Stimulated activated CD4-positive, alpha-beta T cell treated with anti-CD3 and anti-CD28 coated beads, TNF-alpha, amount 100 ng/mL, for 24 hours (primary cell): ENCODE data around the gene C20orf202.

ENCODE experiments used
- DNase-seq, 3 experiments: peaks; one replicate each; pipeline ENCODE4 v3.0.0-alpha.2; 2020; ENCODE audit warnings: low read depth in 3 of 3

Gene C20orf202

GRCh38 chr20:1184638-1185315, 18.5 kb upstream of the C20orf202 start, which contains the start of gene TMEM74B:
Gene TMEM74B, minus strand, starts transcription at chr20:1184981. Its CDS starts 1,180 bp downstream, at chr20:1183801.
- no peak for DNase-seq

GRCh38 chr20:1185316-1185741, 17.9 kb upstream of the C20orf202 start:
- peak in 1 of 3 experiments; percentile 8 for DNase-seq

- DNase-seq, result peak; percentile 5 to 55 (median 15)
Measured at GRCh38 chr20:1185790-1186334, 17.4 kb upstream of the C20orf202 start.

GRCh38 chr20:1186367-1186991, 16.8 kb upstream of the C20orf202 start:
- no peak for DNase-seq

GRCh38 chr20:1187605-1188171, 15.6 kb upstream of the C20orf202 start:
- DNase-seq, result no peak

GRCh38 chr20:1188347-1188746, 14.9 kb upstream of the C20orf202 start:
- no peak for DNase-seq

GRCh38 chr20:1189827-1190226, 13.4 kb upstream of the C20orf202 start:
- DNase-seq, result no peak

- DNase-seq, result no peak
Measured at GRCh38 chr20:1190847-1191246, 12.4 kb upstream of the C20orf202 start.

- no peak for DNase-seq
Measured at GRCh38 chr20:1191299-1191698, 12.0 kb upstream of the C20orf202 start.

GRCh38 chr20:1195226-1195625, 8.0 kb upstream of the C20orf202 start:
- DNase-seq, result no peak

- no peak for DNase-seq
Measured at GRCh38 chr20:1196634-1197033, 6.6 kb upstream of the C20orf202 start.

GRCh38 chr20:1197801-1198200, 5.5 kb upstream of the C20orf202 start:
- DNase-seq, result no peak

GRCh38 chr20:1198751-1199150, 4.5 kb upstream of the C20orf202 start:
- no peak for DNase-seq

GRCh38 chr20:1199212-1199873, 3.9 kb upstream of the C20orf202 start:
- DNase-seq, result no peak

- DNase-seq, result no peak
Measured at GRCh38 chr20:1199964-1200363, 3.3 kb upstream of the C20orf202 start.

GRCh38 chr20:1203630-1204029, 376 bp downstream of the C20orf202 start:
- DNase-seq, result no peak

GRCh38 chr20:1204113-1204512, 859 bp downstream of the C20orf202 start:
- no peak for DNase-seq

- no peak for DNase-seq
Measured at GRCh38 chr20:1204576-1204975, 1.3 kb downstream of the C20orf202 start.

- no peak for DNase-seq
Measured at GRCh38 chr20:1205802-1206201, 2.5 kb downstream of the C20orf202 start.

GRCh38 chr20:1206366-1207148, 3.3 kb downstream of the C20orf202 start:
- no peak for DNase-seq

- DNase-seq, result no peak
Measured at GRCh38 chr20:1207293-1207878, 4.1 kb downstream of the C20orf202 start.
